ENCODE measurements around the gene DCAF15.

The DCAF15 gene

GRCh38 chr19:13996928-13997630 lies 44.8 kb downstream of the DCAF15 start:
- no peaks in the 10 kb centered on the region for H3K4me1 ChIP-seq (ENCODE audit: control insufficient read depth, insufficient read depth, low read length)
- H3K4me3 ChIP-seq (ENCODE audit: low read length) = no peak overlapping the region
- no peak overlapping the region for H3K9ac ChIP-seq (ENCODE audit: low read length)
- H3K27ac ChIP-seq (ENCODE audit: low read depth, low read length) = no peak overlapping the region
- peaks cover 9% of the 10 kb centered on the region for H3K36me3 ChIP-seq (ENCODE audit: control insufficient read depth, insufficient read depth, low read length)
- no peaks in the 10 kb centered on the region for H3K27me3 ChIP-seq (ENCODE audit: control insufficient read depth, insufficient read depth, low read length)

DNA sequence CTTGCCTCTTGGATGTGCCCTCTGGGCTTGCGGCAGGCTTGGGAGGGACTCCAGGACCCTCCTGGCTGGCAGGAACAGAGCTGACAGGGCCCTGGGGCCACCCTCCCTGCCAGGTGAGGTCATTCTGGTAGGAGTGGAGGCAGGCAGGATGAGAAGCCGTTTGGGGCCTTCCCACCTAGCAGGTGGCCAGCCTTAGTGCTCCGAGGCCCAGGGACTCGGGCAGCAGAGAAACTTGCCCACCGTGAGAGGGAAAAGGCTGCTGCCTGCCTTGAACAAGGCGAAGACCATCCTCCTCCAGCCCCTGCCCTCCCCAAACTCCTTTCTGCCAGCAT lies 45.3 kb downstream of the DCAF15 start:
- Histone ChIP-seq H3K36me3 (ENCODE audit: control insufficient read depth, insufficient read depth, low read length) (peaks cover 8% of the 10 kb centered on the region), H3K27ac (ENCODE audit: low read depth, low read length) (no peak overlapping the region)

GRCh38 chr19:13998426-13998825 lies 46.1 kb downstream of the DCAF15 start:
- no peaks in the 10 kb centered on the region for H3K4me1 ChIP-seq (ENCODE audit: control insufficient read depth, insufficient read depth, low read length)
- H3K36me3 ChIP-seq (ENCODE audit: control insufficient read depth, insufficient read depth, low read length) = peaks cover 4% of the 10 kb centered on the region
- H3K9ac ChIP-seq (ENCODE audit: low read length) = no peak overlapping the region
- H3K27me3 ChIP-seq (ENCODE audit: control insufficient read depth, insufficient read depth, low read length) = no peaks in the 10 kb centered on the region
- no peak overlapping the region for H3K4me3 ChIP-seq (ENCODE audit: low read length)
- H3K27ac ChIP-seq (ENCODE audit: low read depth, low read length) = no peak overlapping the region

More for the DNA sequence above, 45.3 kb downstream of the DCAF15 start:
- Histone ChIP-seq H3K4me1 (ENCODE audit: control insufficient read depth, insufficient read depth, low read length) (no peaks in the 10 kb centered on the region), H3K27me3 (ENCODE audit: control insufficient read depth, insufficient read depth, low read length) (no peaks in the 10 kb centered on the region), H3K4me3 (ENCODE audit: low read length) (no peak overlapping the region), H3K9ac (ENCODE audit: low read length) (no peak overlapping the region)

- no peaks in the 10 kb centered on the region for H3K4me1 ChIP-seq (ENCODE audit: control insufficient read depth, insufficient read depth, low read length)
- peaks cover 4% of the 10 kb centered on the region for H3K36me3 ChIP-seq (ENCODE audit: control insufficient read depth, insufficient read depth, low read length)
- no peaks in the 10 kb centered on the region for H3K27me3 ChIP-seq (ENCODE audit: control insufficient read depth, insufficient read depth, low read length)
- no peak overlapping the region for H3K9ac ChIP-seq (ENCODE audit: low read length)
- no peak overlapping the region for H3K4me3 ChIP-seq (ENCODE audit: low read length)
- no peak overlapping the region for H3K27ac ChIP-seq (ENCODE audit: low read depth, low read length)
Measured at GRCh38 chr19:13999085-13999484, 46.8 kb downstream of the DCAF15 start.

- Histone ChIP-seq H3K4me3 (ENCODE audit: low read length) (no peak overlapping the region), H3K36me3 (ENCODE audit: control insufficient read depth, insufficient read depth, low read length) (no peaks in the 10 kb centered on the region), H3K27ac (ENCODE audit: low read depth, low read length) (no peak overlapping the region), H3K9ac (ENCODE audit: low read length) (no peak overlapping the region), H3K27me3 (ENCODE audit: control insufficient read depth, insufficient read depth, low read length) (no peaks in the 10 kb centered on the region), H3K4me1 (ENCODE audit: control insufficient read depth, insufficient read depth, low read length) (no peaks in the 10 kb centered on the region)
Measured at GRCh38 chr19:14000691-14001375, 48.5 kb downstream of the DCAF15 start.

- H3K27me3 ChIP-seq (ENCODE audit: control insufficient read depth, insufficient read depth, low read length) = no peaks in the 10 kb centered on the region
- no peak overlapping the region for H3K9ac ChIP-seq (ENCODE audit: low read length)
- no peak overlapping the region for H3K27ac ChIP-seq (ENCODE audit: low read depth, low read length)
Measured at GRCh38 chr19:14002571-14003250, 50.4 kb downstream of the DCAF15 start.

DNA sequence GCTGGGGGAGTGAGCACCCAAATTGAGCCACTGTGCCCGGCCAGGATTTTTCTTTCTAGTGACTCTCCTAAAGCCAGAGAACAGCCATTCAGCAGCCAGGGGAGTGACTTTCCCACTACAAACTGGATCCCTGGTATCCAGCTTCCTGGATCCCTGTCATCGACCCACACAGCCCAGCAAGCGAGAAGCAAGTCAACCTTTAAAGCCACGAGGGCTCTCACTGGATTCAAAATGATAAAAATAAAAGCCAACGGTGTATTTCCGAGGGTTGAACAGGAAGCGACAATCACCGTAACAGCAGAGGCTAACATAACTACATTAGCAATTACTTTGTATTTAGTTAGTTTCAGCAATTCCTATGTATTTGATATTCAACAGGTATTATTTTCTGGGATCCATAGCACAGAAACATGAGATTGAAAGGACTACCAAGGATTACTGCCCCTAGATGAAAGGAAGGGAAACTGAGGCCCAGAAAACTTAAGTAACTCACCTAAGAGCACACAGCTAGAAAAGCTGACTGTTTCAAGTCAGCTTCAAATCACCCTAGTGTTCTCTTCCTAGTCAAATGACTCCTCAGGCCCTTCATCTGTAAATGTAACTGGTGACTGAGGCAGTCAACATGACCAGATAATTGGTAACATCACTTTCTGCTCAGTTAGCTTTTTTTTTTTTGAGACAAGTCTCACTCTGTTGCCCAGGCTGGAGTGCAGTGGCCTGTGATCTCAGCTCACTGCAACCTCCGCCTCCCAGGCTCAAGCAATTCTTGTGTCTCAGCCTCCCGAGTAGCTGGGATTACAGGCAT lies 51.1 kb downstream of the DCAF15 start:
- H3K27ac ChIP-seq (ENCODE audit: low read depth, low read length) = peak overlapping the region; percentile 38
- no peaks in the 10 kb centered on the region for H3K27me3 ChIP-seq (ENCODE audit: control insufficient read depth, insufficient read depth, low read length)
- no peak overlapping the region for H3K9ac ChIP-seq (ENCODE audit: low read length)
- H3K4me1 ChIP-seq (ENCODE audit: control insufficient read depth, insufficient read depth, low read length) = peaks cover 2% of the 10 kb centered on the region
- no peak overlapping the region for H3K4me3 ChIP-seq (ENCODE audit: low read length)
- no peaks in the 10 kb centered on the region for H3K36me3 ChIP-seq (ENCODE audit: control insufficient read depth, insufficient read depth, low read length)

More at GRCh38 chr19:14002571-14003250, 50.4 kb downstream of the DCAF15 start:
- Histone ChIP-seq H3K4me1 (ENCODE audit: control insufficient read depth, insufficient read depth, low read length) (peaks cover 2% of the 10 kb centered on the region), H3K36me3 (ENCODE audit: control insufficient read depth, insufficient read depth, low read length) (no peaks in the 10 kb centered on the region), H3K4me3 (ENCODE audit: low read length) (no peak overlapping the region)

- Histone ChIP-seq H3K9ac (ENCODE audit: low read length) (no peak overlapping the region), H3K27ac (ENCODE audit: low read depth, low read length) (peak overlapping the region; percentile 99), H3K4me3 (ENCODE audit: low read length) (peak overlapping the region; percentile 11), H3K4me1 (ENCODE audit: control insufficient read depth, insufficient read depth, low read length) (peaks cover 2% of the 10 kb centered on the region), H3K27me3 (ENCODE audit: control insufficient read depth, insufficient read depth, low read length) (no peaks in the 10 kb centered on the region), H3K36me3 (ENCODE audit: control insufficient read depth, insufficient read depth, low read length) (no peaks in the 10 kb centered on the region)
Measured at GRCh38 chr19:14004619-14005348, 52.5 kb downstream of the DCAF15 start.

- no peaks in the 10 kb centered on the region for H3K36me3 ChIP-seq (ENCODE audit: control insufficient read depth, insufficient read depth, low read length)
- H3K4me1 ChIP-seq (ENCODE audit: control insufficient read depth, insufficient read depth, low read length) = peaks cover 2% of the 10 kb centered on the region
- H3K9ac ChIP-seq (ENCODE audit: low read length) = no peak overlapping the region
- H3K27ac ChIP-seq (ENCODE audit: low read depth, low read length) = peak overlapping the region; percentile 99
- H3K27me3 ChIP-seq (ENCODE audit: control insufficient read depth, insufficient read depth, low read length) = no peaks in the 10 kb centered on the region
- peak overlapping the region; percentile 59 for H3K4me3 ChIP-seq (ENCODE audit: low read length)
Measured at GRCh38 chr19:14005349-14006084, 53.2 kb downstream of the DCAF15 start.

DNA sequence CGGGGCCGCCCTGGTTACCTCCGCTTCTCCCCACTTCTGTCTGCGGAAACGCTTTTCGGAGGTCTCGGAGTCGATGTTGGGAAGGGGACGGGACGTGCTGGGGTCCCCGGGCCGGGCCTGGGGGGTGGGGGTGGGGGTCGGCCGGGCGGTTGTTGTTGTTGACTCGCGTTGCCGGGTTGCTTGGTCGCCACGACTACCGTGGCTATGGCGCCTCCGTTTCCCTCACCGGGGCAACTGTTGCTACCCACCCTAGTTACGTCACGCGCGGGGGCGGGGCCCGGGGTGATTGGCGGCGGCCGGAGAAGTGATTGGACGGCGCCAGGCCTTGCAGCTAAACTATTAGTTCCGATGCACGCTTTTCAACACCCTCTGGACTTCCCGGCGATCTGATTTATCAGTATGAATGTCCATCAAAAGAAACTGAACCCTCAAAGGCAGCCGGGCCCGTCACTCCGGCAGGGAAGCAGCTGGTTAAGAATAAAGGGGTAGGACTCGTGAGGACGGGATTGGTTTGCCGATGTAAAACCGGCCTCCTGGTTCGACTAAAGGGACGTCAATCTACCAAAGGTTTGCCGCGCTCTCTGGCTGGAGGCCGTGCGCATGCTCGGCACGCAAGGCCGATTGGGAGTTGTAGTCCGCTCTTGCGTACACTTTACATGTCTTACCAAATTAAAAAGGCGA lies 53.9 kb downstream of the DCAF15 start, which contains the start of gene RFX1:
Gene RFX1 (minus strand): TSS at position 236 of the 681 bp plus-strand sequence. CDS start 12,477 bp downstream, outside the sequence.
- Histone ChIP-seq H3K36me3 (ENCODE audit: control insufficient read depth, insufficient read depth, low read length) (no peaks in the 10 kb centered on the region), H3K27me3 (ENCODE audit: control insufficient read depth, insufficient read depth, low read length) (no peaks in the 10 kb centered on the region), H3K9ac (ENCODE audit: low read length) (peak within 1 kb of the TSS; percentile 98), H3K27ac (ENCODE audit: low read depth, low read length) (peak within 1 kb of the TSS; percentile 99), H3K4me1 (ENCODE audit: control insufficient read depth, insufficient read depth, low read length) (peaks cover 2% of the 10 kb centered on the region), H3K4me3 (ENCODE audit: low read length) (peak within 1 kb of the TSS; percentile 93)
